Upper lobe of right lung (tissue), 1 donor: ENCODE measurements around the gene SERPINA4. TPM values are rescaled to one million over a fixed set of nuclear protein-coding genes. Genes with fewer than 3 reads are reported as not detected.

ENCODE experiments used
- ATAC-seq: fragments of 200-7000 bp; cut with Tn5 transposase; one replicate; pipeline ENCODE4 v1.9.1; 2020; ENCODE audit warnings: mild to moderate bottlenecking, moderate library complexity
- DNase-seq: peaks from one replicate; pipeline ENCODE4 v3.0.0-alpha.2; 2020
- H3K27ac ChIP-seq: fragments of 200-600 bp; one replicate; pipeline ENCODE4 v1.8.0; 2022
- H3K27me3 ChIP-seq: fragments of 200-600 bp; one replicate; pipeline ENCODE4 v1.8.0; 2022; ENCODE audit warnings: mild to moderate bottlenecking
- H3K36me3 ChIP-seq: fragments of 200-600 bp; one replicate; pipeline ENCODE4 v1.8.0; 2022
- H3K4me1 ChIP-seq: fragments of 200-600 bp; one replicate; pipeline ENCODE4 v1.8.0; 2022
- H3K4me3 ChIP-seq: fragments of 200-600 bp; one replicate; pipeline ENCODE4 v1.8.0; 2022; ENCODE audit warnings: mild to moderate bottlenecking
- H3K9me3 ChIP-seq: fragments of 200-600 bp; one replicate; pipeline ENCODE4 v1.8.0; 2022
- intact Hi-C: fragments of 100-400 bp; cut with DNase I; formaldehyde crosslinking; loops from one replicate; pipeline ENCODE4 v1.11.0; 2022
- total RNA-seq: library from RNA; stranded (reverse); fragmentation: NEBNext Ultra II Directional; extraction: Animal tissue kit (Norgen Biotek cat#: 25700); gene quantifications from one replicate; pipeline ENCODE4 v1.2.1, GENCODE V29; 2021
- TF ChIP-seq, protein P1 (sequence below): fragments of 200-600 bp; IDR thresholded peaks from one replicate; pipeline ENCODE4 v1.8.0; 2022; ENCODE audit warnings: antibody characterized with exemption
- donor health status: DM: no; HTN: yes; CAD: no; lungs with severe emphysema.

The SERPINA4 gene
- total RNA-seq, 1 donor from 2014 or later = not detected

DNA sequence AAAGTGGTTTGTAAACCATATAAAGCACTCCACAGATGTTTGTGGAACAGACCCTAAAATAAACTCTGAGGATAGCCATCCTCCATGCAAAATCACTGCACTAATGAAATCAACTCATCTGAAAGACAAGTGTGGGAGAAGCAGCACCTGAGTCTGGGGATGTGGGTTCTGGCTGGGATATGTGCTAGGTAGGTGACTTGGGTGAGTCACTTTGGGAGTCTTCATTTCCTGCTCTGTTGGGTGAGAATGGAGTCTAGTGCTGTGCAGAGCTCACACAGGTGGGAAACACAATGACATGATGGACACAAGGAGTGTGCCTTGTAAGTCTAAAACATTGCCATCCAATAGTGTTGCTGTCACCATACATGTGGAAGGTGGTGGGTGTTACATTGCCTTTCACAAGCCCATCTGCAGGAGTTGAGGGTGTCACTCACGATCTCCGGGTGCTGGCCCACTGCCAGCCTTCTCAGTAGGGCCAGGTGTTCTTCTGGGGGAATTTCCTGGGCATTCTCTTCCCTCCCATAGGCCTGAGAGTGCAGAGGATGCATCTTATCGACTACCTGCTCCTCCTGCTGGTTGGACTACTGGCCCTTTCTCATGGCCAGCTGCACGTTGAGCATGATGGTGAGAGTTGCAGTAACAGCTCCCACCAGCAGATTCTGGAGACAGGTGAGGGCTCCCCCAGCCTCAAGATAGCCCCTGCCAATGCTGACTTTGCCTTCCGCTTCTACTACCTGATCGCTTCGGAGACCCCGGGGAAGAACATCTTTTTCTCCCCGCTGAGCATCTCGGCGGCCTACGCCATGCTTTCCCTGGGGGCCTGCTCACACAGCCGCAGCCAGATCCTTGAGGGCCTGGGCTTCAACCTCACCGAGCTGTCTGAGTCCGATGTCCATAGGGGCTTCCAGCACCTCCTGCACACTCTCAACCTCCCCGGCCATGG is 2.0 kb downstream of the SERPINA4 start:
- Histone ChIP-seq H3K9me3 (no peaks in the 10 kb centered on the region), H3K36me3 (no peaks in the 10 kb centered on the region), H3K4me1 (no peaks in the 10 kb centered on the region), H3K27ac (no peak overlapping the region), H3K4me3 (no peak overlapping the region), H3K27me3 (no peaks in the 10 kb centered on the region)
- peak; percentile 38 for DNase-seq
- TF ChIP-seq, protein P1, sequence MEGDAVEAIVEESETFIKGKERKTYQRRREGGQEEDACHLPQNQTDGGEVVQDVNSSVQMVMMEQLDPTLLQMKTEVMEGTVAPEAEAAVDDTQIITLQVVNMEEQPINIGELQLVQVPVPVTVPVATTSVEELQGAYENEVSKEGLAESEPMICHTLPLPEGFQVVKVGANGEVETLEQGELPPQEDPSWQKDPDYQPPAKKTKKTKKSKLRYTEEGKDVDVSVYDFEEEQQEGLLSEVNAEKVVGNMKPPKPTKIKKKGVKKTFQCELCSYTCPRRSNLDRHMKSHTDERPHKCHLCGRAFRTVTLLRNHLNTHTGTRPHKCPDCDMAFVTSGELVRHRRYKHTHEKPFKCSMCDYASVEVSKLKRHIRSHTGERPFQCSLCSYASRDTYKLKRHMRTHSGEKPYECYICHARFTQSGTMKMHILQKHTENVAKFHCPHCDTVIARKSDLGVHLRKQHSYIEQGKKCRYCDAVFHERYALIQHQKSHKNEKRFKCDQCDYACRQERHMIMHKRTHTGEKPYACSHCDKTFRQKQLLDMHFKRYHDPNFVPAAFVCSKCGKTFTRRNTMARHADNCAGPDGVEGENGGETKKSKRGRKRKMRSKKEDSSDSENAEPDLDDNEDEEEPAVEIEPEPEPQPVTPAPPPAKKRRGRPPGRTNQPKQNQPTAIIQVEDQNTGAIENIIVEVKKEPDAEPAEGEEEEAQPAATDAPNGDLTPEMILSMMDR = no peak
- intact Hi-C loops = no loop called here
- ATAC-seq = no peak

DNA sequence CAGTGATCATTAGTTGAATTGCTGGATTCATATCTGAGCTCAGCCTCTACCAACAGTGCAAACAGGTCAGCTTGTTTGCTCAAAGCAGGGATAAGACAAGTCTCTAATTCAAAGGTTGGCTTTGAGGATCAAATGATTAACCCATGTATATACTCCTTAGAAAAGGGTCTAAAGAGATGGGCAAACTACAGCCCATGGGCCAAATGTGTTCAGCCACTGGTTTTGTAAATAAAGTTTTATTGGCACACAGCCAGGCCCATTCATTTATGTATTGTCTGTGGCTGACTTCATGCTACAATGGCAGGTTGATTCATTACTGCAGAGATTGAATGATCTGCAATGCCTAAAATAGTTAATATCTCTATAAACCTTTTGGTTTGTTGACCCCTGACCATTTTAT is 3.1 kb downstream of the SERPINA4 start:
- intact Hi-C loops = no loop called here

DNA sequence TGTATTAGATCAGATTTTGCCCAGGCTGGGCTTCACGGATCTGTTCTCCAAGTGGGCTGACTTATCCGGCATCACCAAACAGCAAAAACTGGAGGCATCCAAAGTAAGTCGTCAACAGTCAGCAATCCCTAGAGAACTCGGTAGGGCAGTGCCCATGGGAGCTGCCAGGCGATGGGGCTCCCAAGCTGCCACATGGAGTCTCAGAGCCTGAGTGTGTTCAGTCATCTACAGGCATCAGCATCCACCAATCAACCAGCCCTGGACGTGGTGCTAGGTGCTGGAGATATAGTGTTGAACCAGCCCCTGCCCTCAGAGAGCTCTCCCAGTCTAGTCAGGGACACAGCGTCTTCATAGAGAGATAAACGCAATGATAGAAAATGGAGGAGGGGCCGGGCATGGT is 6.9 kb downstream of the SERPINA4 start:
- ATAC-seq (no peak), DNase-seq (no peak)
- H3K36me3 ChIP-seq = no peaks in the 10 kb centered on the region
- H3K27ac ChIP-seq = no peak overlapping the region
- intact Hi-C loops = no loop called here
- H3K9me3 ChIP-seq = no peaks in the 10 kb centered on the region
- no peaks in the 10 kb centered on the region for H3K4me1 ChIP-seq
- H3K4me3 ChIP-seq = no peak overlapping the region
- H3K27me3 ChIP-seq = no peaks in the 10 kb centered on the region
- TF ChIP-seq, protein P1 = no peak

More for the DNA sequence above, 3.1 kb downstream of the SERPINA4 start:
- H3K27ac ChIP-seq = no peak overlapping the region
- ATAC-seq (no peak), DNase-seq (no peak)
- H3K27me3 ChIP-seq = no peaks in the 10 kb centered on the region
- no peaks in the 10 kb centered on the region for H3K9me3 ChIP-seq
- H3K36me3 ChIP-seq = no peaks in the 10 kb centered on the region
- TF ChIP-seq, protein P1 = no peak
- no peaks in the 10 kb centered on the region for H3K4me1 ChIP-seq
- no peak overlapping the region for H3K4me3 ChIP-seq

DNA sequence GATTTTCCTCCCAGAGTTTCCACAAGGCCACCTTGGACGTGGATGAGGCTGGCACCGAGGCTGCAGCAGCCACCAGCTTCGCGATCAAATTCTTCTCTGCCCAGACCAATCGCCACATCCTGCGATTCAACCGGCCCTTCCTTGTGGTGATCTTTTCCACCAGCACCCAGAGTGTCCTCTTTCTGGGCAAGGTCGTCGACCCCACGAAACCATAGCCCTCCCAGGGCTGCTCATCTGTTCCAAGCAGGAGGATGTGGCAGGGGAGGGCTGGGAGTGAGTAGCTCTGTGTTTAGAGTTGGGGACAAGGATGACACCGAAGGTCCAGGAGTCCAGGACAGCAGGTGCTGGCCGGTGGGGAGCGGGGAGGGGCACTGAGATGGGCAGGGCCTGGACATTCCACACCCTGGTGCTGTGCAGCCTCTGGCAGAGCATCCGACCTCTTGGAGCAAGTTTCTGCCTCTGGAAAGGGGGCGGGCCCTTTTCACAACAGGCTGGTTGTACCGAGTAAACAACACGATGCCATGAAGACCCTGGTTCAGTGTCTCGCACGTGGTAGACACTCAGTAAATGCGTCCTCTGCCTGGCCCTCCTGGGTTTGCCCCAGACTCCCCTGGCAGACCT is 8.2 kb downstream of the SERPINA4 start:
- no peak for ATAC-seq
- DNase-seq = no peak
- intact Hi-C loops = no loop called here

DNA sequence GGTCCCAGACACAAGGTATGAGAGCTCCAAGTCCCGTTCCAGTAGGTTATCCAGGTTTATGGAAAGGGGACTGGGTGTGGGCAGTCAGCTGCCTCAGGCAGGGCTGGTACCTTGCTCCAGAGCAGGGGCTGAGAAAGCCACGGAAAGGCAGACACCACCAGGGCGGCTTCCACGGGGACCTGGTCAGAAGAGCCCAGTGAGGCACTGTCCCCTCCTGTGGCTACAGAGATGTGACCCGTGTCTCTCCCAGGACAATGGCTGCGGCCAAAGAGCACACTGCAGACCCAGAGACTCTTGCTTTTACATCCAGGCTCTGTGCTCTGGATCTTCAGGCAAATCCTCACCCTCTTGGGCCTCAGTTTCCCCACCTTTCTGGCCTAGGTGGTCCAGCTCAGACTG is 8.8 kb downstream of the SERPINA4 start:
- Histone ChIP-seq H3K36me3 (no peaks in the 10 kb centered on the region), H3K27me3 (no peaks in the 10 kb centered on the region), H3K27ac (no peak overlapping the region), H3K9me3 (no peaks in the 10 kb centered on the region), H3K4me1 (no peaks in the 10 kb centered on the region), H3K4me3 (no peak overlapping the region)
- DNase-seq = no peak
- intact Hi-C loops = no loop called here
- ATAC-seq = no peak
- TF ChIP-seq, protein P1 = no peak

More for the DNA sequence above, 8.2 kb downstream of the SERPINA4 start:
- TF ChIP-seq, protein P1 = no peak
- no peak overlapping the region for H3K27ac ChIP-seq
- no peaks in the 10 kb centered on the region for H3K36me3 ChIP-seq
- no peaks in the 10 kb centered on the region for H3K9me3 ChIP-seq
- H3K4me1 ChIP-seq = no peaks in the 10 kb centered on the region
- no peaks in the 10 kb centered on the region for H3K27me3 ChIP-seq
- no peak overlapping the region for H3K4me3 ChIP-seq
